HUES6 (cell line): ENCODE data around the gene SMARCD3.
A peak's percentile ranks its signal among the peaks of the same experiment; 100 is the strongest.

Experiments
- H3K27ac ChIP-seq: 2 replicates; pipeline ENCODE4 v1.7.0; 2013; ENCODE audit warnings: low read depth, mild to moderate bottlenecking, low read length, inconsistent platforms
- H3K27me3 ChIP-seq: 2 replicates; pipeline ENCODE4 v1.6.1; 2013; ENCODE audit warnings: low read length; ENCODE audit not compliant: control insufficient read depth, insufficient read depth
- H3K36me3 ChIP-seq: 2 replicates; pipeline ENCODE4 v1.6.1; 2013; ENCODE audit warnings: low read length; ENCODE audit not compliant: control insufficient read depth, insufficient read depth
- H3K4me1 ChIP-seq: 2 replicates; pipeline ENCODE4 v1.6.1; 2013; ENCODE audit warnings: low read length; ENCODE audit not compliant: control insufficient read depth, insufficient read depth
- H3K4me3 ChIP-seq: 2 replicates; pipeline ENCODE4 v1.5.1; 2013; ENCODE audit warnings: low read depth, low read length
- H3K9ac ChIP-seq: one replicate; pipeline ENCODE4 v1.6.1; 2013; ENCODE audit warnings: mild to moderate bottlenecking, low read length
- H3K9me3 ChIP-seq: 2 replicates; pipeline ENCODE4 v1.6.1; 2013; ENCODE audit warnings: low read depth, low read length; ENCODE audit not compliant: control insufficient read depth, insufficient read depth

Gene SMARCD3

GRCh38 chr7:151254316-151254715 lies 5.8 kb upstream of the SMARCD3 start:
- H3K9me3 ChIP-seq: no peaks in the 10 kb centered on the region
- H3K4me3 ChIP-seq: no peak overlapping the region
- peaks cover 30% of the 10 kb centered on the region for H3K4me1 ChIP-seq
- peaks cover 69% of the 10 kb centered on the region for H3K27me3 ChIP-seq
- no peaks in the 10 kb centered on the region for H3K36me3 ChIP-seq
- no peak overlapping the region for H3K27ac ChIP-seq
- H3K9ac ChIP-seq: no peak overlapping the region

GRCh38 chr7:151252961-151253711 lies 4.6 kb upstream of the SMARCD3 start:
- Histone ChIP-seq H3K36me3 (no peaks in the 10 kb centered on the region), H3K4me1 (peaks cover 33% of the 10 kb centered on the region), H3K4me3 (peak overlapping the region; percentile 85), H3K9me3 (no peaks in the 10 kb centered on the region), H3K27ac (no peak overlapping the region), H3K27me3 (peaks cover 80% of the 10 kb centered on the region), H3K9ac (peak overlapping the region; percentile 77)

- Histone ChIP-seq H3K9ac (peak overlapping the region; percentile 77), H3K27ac (no peak overlapping the region), H3K36me3 (no peaks in the 10 kb centered on the region), H3K4me3 (peak overlapping the region; percentile 85), H3K9me3 (no peaks in the 10 kb centered on the region), H3K27me3 (peaks cover 80% of the 10 kb centered on the region), H3K4me1 (peaks cover 37% of the 10 kb centered on the region)
These were observed 4.0 kb upstream of the SMARCD3 start for GRCh38 chr7:151252561-151252835.

- Histone ChIP-seq H3K9me3 (no peaks in the 10 kb centered on the region), H3K4me1 (peaks cover 43% of the 10 kb centered on the region), H3K9ac (peak overlapping the region; percentile 77), H3K36me3 (no peaks in the 10 kb centered on the region), H3K4me3 (peak overlapping the region; percentile 85), H3K27me3 (peaks cover 82% of the 10 kb centered on the region), H3K27ac (no peak overlapping the region; the same call in 1 of the 2 replicates)
These were observed 3.4 kb upstream of the SMARCD3 start for GRCh38 chr7:151251689-151252560.

- Histone ChIP-seq H3K4me1 (peaks cover 49% of the 10 kb centered on the region), H3K9ac (peak overlapping the region; percentile 42), H3K27ac (no peak overlapping the region), H3K36me3 (no peaks in the 10 kb centered on the region), H3K4me3 (peak overlapping the region; percentile 85), H3K9me3 (no peaks in the 10 kb centered on the region), H3K27me3 (peaks cover 82% of the 10 kb centered on the region)
These were observed 2.8 kb upstream of the SMARCD3 start for GRCh38 chr7:151251328-151251688.

- Histone ChIP-seq H3K4me3 (no peak overlapping the region; the same call in 1 of the 2 replicates), H3K9me3 (no peaks in the 10 kb centered on the region), H3K36me3 (no peaks in the 10 kb centered on the region), H3K9ac (no peak overlapping the region), H3K27ac (no peak overlapping the region), H3K27me3 (peaks cover 86% of the 10 kb centered on the region), H3K4me1 (peaks cover 52% of the 10 kb centered on the region)
These were observed 2.0 kb upstream of the SMARCD3 start for GRCh38 chr7:151250181-151251132.

GRCh38 chr7:151249732-151250072 lies 1.2 kb upstream of the SMARCD3 start:
- Histone ChIP-seq H3K27me3 (peaks cover 84% of the 10 kb centered on the region), H3K36me3 (no peaks in the 10 kb centered on the region), H3K9me3 (no peaks in the 10 kb centered on the region), H3K9ac (no peak overlapping the region), H3K4me1 (peaks cover 54% of the 10 kb centered on the region), H3K4me3 (peak overlapping the region; percentile 71; the same call in 1 of the 2 replicates), H3K27ac (no peak overlapping the region)

- no peak overlapping the region for H3K27ac ChIP-seq
- H3K9ac ChIP-seq: peak overlapping the region; percentile 56
- peaks cover 82% of the 10 kb centered on the region for H3K27me3 ChIP-seq
- H3K36me3 ChIP-seq: no peaks in the 10 kb centered on the region
- no peaks in the 10 kb centered on the region for H3K9me3 ChIP-seq
- peak overlapping the region; percentile 71 for H3K4me3 ChIP-seq
- peaks cover 59% of the 10 kb centered on the region for H3K4me1 ChIP-seq
These were observed 689 bp upstream of the SMARCD3 start for GRCh38 chr7:151249034-151249731.

- Histone ChIP-seq H3K27me3 (peaks cover 70% of the 10 kb centered on the region), H3K36me3 (no peaks in the 10 kb centered on the region), H3K27ac (no peak overlapping the region), H3K9me3 (no peaks in the 10 kb centered on the region), H3K4me1 (peaks cover 61% of the 10 kb centered on the region), H3K9ac (peak overlapping the region; percentile 67), H3K4me3 (peak overlapping the region; percentile 71)
These were observed 716 bp downstream of the SMARCD3 start for GRCh38 chr7:151247611-151248345.
